Osteoblast (primary cell): Measurements from ENCODE around the gene UQCRHL. TPM values are rescaled to one million over a fixed set of nuclear protein-coding genes. Genes with fewer than 3 reads are reported as not detected.
"Not testable (repeated sequence)": the region's sequence is repeated elsewhere in the genome, so short reads cannot be mapped to it uniquely, and the experiment has no call there.

Experiments
- DNase-seq: peaks from one replicate; pipeline ENCODE4 v3.0.0; 2011; ENCODE audit warnings: low spot score, mixed read lengths; ENCODE audit not compliant: insufficient read length; ENCODE audit errors: missing footprints
- H2AFZ ChIP-seq: 2 replicates; pipeline ENCODE4 v1.6.0; 2011; ENCODE audit warnings: mild to moderate bottlenecking, low read length
- H3K27ac ChIP-seq: 2 replicates; pipeline ENCODE4 v1.5.1; 2011; ENCODE audit warnings: mild to moderate bottlenecking, low read depth, low read length, moderate library complexity
- H3K27me3 ChIP-seq: 2 replicates; pipeline ENCODE4 v1.6.0; 2012; ENCODE audit warnings: mild to moderate bottlenecking, control low read depth, inconsistent platforms, low read length, moderate library complexity; ENCODE audit not compliant: insufficient read depth
- H3K36me3 ChIP-seq: 2 replicates; pipeline ENCODE4 v1.5.1; 2011; ENCODE audit warnings: mild to moderate bottlenecking, low read length, control low read depth, moderate library complexity; ENCODE audit not compliant: insufficient read depth
- H3K4me1 ChIP-seq: 2 replicates; pipeline ENCODE4 v1.5.1; 2011; ENCODE audit warnings: mild to moderate bottlenecking, low read length, control low read depth, moderate library complexity; ENCODE audit not compliant: insufficient read depth
- H3K4me2 ChIP-seq: 2 replicates; pipeline ENCODE4 v1.6.0; 2011; ENCODE audit warnings: mild to moderate bottlenecking, low read length; ENCODE audit not compliant: insufficient read depth
- H3K4me3 ChIP-seq: fragments of 200-600 bp; sonication (generic); 3 replicates; pipeline ENCODE4 v1.5.1; 2012; ENCODE audit warnings: mild to moderate bottlenecking, low read length, inconsistent platforms; ENCODE audit not compliant: insufficient read depth
- H3K79me2 ChIP-seq: 2 replicates; pipeline ENCODE4 v1.6.0; 2012; ENCODE audit warnings: mild to moderate bottlenecking, low read length, control low read depth, inconsistent platforms; ENCODE audit not compliant: insufficient read depth
- H3K9me3 ChIP-seq: 2 replicates; pipeline ENCODE4 v1.5.1; 2011; ENCODE audit warnings: low read depth, low read length, control low read depth
- H4K20me1 ChIP-seq: 2 replicates; pipeline ENCODE4 v1.6.0; 2012; ENCODE audit warnings: mild to moderate bottlenecking, low read length, control low read depth; ENCODE audit not compliant: insufficient read depth
- total RNA-seq: library from RNA; depleted of rRNA; stranded (reverse); fragments of >200 nt; gene quantifications from 2 replicates; pipeline ENCODE4 v1.2.3, GENCODE V29; 2012
- TF ChIP-seq, protein P1 (sequence below): IDR thresholded peaks from 2 replicates; pipeline ENCODE4 v1.5.1; 2011; ENCODE audit warnings: mild to moderate bottlenecking, low read depth, low read length, moderate library complexity; ENCODE audit errors: extremely low read depth

Gene UQCRHL
- total RNA-seq, 1 donor: 1.1 TPM

DNA sequence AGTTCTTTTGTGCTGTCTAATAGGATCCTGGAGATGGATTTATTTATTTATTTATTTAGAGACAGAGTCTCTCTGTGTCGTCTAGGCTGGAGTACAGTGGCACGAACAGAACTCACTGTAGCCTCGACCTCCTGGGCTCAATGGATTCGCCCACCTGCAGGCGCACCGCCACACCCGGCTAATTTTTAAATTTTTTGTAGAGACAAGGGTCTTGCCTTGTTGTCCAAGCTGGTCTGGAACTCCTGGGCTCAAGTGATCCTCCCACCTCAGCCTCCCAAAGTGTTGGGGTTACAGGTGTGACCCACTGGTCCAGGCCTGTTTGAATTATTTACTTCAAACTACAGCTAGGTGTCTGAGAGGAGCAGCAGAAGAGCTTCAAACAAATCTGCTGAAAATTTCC, 30.5 kb upstream of the UQCRHL start:
- Histone ChIP-seq H2AFZ (no peak overlapping the region), H3K36me3 (no peaks in the 10 kb centered on the region), H3K4me2 (no peak overlapping the region), H3K9me3 (no peaks in the 10 kb centered on the region), H3K79me2 (peaks cover 7% of the 10 kb centered on the region), H3K4me1 (peaks cover 3% of the 10 kb centered on the region), H3K27me3 (no peaks in the 10 kb centered on the region), H4K20me1 (no peaks in the 10 kb centered on the region), H3K4me3 (no peak overlapping the region), H3K27ac (no peak overlapping the region)
- DNase-seq: no peak
- TF ChIP-seq, protein P1, sequence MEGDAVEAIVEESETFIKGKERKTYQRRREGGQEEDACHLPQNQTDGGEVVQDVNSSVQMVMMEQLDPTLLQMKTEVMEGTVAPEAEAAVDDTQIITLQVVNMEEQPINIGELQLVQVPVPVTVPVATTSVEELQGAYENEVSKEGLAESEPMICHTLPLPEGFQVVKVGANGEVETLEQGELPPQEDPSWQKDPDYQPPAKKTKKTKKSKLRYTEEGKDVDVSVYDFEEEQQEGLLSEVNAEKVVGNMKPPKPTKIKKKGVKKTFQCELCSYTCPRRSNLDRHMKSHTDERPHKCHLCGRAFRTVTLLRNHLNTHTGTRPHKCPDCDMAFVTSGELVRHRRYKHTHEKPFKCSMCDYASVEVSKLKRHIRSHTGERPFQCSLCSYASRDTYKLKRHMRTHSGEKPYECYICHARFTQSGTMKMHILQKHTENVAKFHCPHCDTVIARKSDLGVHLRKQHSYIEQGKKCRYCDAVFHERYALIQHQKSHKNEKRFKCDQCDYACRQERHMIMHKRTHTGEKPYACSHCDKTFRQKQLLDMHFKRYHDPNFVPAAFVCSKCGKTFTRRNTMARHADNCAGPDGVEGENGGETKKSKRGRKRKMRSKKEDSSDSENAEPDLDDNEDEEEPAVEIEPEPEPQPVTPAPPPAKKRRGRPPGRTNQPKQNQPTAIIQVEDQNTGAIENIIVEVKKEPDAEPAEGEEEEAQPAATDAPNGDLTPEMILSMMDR: no peak

DNA sequence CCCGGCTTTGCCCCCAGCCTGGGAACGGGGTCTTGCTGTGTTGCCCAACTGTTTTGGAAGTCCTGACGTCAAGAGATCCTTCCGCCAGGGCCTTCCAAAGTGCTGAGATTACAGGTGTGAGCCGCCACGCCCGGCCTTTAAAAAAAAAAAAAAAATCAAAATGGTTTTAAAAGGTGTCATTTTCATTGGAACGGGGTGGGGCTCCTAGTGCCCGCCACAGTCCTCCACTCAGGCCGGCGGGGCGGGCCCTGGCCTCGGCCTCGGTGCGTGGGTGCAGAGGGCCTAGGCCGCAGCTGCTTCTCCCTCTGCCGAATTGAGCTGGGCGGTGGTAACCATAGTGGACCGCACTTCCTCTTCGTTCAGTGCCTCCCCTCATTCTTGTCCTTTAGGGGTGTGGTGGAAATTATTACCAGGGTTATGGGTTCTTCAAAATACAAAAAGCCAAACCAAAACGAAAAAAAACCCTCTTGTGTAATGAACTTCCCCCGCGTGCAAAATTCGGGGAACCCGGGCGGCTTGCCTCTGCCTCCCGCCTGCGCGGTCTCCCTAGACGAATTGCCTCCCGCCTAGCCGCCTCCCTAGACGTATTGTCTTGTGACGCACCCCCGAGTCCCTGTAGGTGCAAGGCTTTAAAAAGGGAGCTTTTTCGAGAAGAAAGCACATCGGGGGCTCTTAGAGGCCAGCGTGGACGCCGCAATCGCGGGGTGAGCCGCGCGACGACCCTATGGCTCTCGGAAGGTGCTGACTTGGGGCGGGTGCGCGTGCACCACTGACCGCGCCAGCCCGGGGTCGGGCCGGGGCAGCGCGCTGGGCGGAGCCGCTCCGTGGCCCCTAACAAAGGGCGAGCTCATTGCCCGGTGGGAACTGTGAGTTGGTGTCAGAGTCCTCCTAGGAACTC, 29.6 kb upstream of the UQCRHL start:
- H2AFZ ChIP-seq: peak overlapping the region; percentile 22
- H3K36me3 ChIP-seq: no peaks in the 10 kb centered on the region
- no peaks in the 10 kb centered on the region for H3K9me3 ChIP-seq
- peaks cover 3% of the 10 kb centered on the region for H3K4me1 ChIP-seq
- TF ChIP-seq, protein P1: no peak
- peak; percentile 65 for DNase-seq
- no peak overlapping the region for H3K27ac ChIP-seq
- no peak overlapping the region for H3K4me2 ChIP-seq
- peaks cover 7% of the 10 kb centered on the region for H3K79me2 ChIP-seq
- no peak overlapping the region for H3K4me3 ChIP-seq
- H4K20me1 ChIP-seq: no peaks in the 10 kb centered on the region
- H3K27me3 ChIP-seq: no peaks in the 10 kb centered on the region

DNA sequence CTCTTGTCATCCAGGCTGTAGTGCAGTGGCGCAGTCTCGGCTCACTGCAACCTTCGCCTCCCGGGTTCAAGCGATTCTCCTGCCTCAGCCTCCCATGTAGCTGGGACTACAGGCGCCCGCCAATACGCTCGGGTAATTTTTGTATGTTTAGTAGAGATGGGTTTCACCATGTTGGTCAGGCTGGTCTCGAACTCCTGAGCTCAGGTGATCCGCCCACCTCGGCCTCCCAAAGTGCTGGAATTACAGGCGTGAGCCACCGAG, 29.0 kb upstream of the UQCRHL start:
- H3K36me3 ChIP-seq, H3K4me1 ChIP-seq, H4K20me1 ChIP-seq, DNase-seq, H3K9me3 ChIP-seq, H3K79me2 ChIP-seq, H3K27me3 ChIP-seq: not testable (repeated sequence)
- Histone ChIP-seq H3K4me3 (peak overlapping the region; percentile 89), H2AFZ (peak overlapping the region; percentile 100), H3K4me2 (peak overlapping the region; percentile 95), H3K27ac (peak overlapping the region; percentile 99)

DNA sequence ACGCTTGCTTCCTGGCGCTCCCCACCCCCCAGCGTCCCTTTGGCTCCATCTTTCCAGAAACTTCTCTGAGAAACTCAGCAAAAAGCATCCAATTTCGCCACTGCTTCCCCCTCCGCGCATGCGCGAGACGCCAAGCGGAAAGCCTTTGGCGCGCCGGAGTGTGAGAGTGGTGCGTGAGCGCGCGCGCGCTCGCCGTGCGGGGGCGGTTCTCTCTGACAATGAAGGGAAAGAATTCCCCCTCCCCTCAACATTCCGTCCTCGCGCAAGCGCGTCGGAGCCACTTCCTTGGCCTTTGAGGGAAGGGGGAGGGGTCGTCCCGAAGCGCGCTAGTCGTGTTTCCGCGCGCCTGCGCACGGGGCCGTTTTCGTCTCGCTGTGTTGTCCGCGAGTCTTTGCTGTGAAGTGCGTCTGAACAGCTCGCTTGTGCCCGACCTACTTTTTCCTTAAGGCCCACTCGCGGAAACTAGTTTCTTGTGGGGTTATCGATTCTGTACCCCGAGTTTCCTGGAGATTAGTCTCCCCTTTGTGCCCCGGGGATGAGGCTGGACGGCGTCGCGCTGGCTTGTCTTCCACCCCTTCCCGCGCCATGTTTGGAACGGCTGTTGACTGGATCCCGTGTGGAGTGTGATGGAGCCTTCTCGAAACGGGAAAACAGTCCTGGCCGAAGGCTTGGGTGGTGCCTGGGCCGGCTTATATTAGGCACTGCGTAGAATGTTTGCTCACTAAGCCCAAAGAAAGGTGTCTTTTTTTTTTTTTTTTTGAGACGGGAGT, 28.5 kb upstream of the UQCRHL start:
- H3K4me3 ChIP-seq: peak overlapping the region; percentile 89
- H3K27ac ChIP-seq: peak overlapping the region; percentile 99
- H3K79me2 ChIP-seq: peaks cover 7% of the 10 kb centered on the region
- DNase-seq: peak; percentile 99
- no peaks in the 10 kb centered on the region for H3K36me3 ChIP-seq
- peak overlapping the region; percentile 95 for H3K4me2 ChIP-seq
- no peaks in the 10 kb centered on the region for H3K9me3 ChIP-seq
- TF ChIP-seq, protein P1: no peak
- no peaks in the 10 kb centered on the region for H3K27me3 ChIP-seq
- H2AFZ ChIP-seq: peak overlapping the region; percentile 100
- H4K20me1 ChIP-seq: no peaks in the 10 kb centered on the region
- H3K4me1 ChIP-seq: peaks cover 3% of the 10 kb centered on the region
